IPS-20b (cell line): ENCODE measurements around the gene SNRPE.

ENCODE experiments used
- H3K27ac ChIP-seq: one replicate; pipeline ENCODE4 v1.5.1; 2013; ENCODE audit warnings: low read length
- H3K27me3 ChIP-seq: 2 replicates; pipeline ENCODE4 v1.6.1; 2013; ENCODE audit warnings: mild to moderate bottlenecking, low read length, inconsistent platforms; ENCODE audit not compliant: insufficient read depth
- H3K36me3 ChIP-seq: 2 replicates; pipeline ENCODE4 v1.6.1; 2013; ENCODE audit warnings: low read depth, mild to moderate bottlenecking, inconsistent platforms, low read length, moderate library complexity; ENCODE audit not compliant: insufficient read depth
- H3K4me1 ChIP-seq: 2 replicates; pipeline ENCODE4 v1.6.1; 2013; ENCODE audit warnings: mild to moderate bottlenecking, control low read depth, inconsistent platforms, low read length, moderate library complexity; ENCODE audit not compliant: insufficient read depth
- H3K4me3 ChIP-seq: 2 replicates; pipeline ENCODE4 v1.5.1; 2013; ENCODE audit warnings: mild to moderate bottlenecking, low read length, inconsistent platforms
- H3K9ac ChIP-seq: 2 replicates; pipeline ENCODE4 v1.6.1; 2013; ENCODE audit warnings: low read depth, mild to moderate bottlenecking, inconsistent platforms, low read length, moderate library complexity
- H3K9me3 ChIP-seq: 2 replicates; pipeline ENCODE4 v1.6.1; 2013; ENCODE audit warnings: mild to moderate bottlenecking, low read depth, low read length, inconsistent platforms; ENCODE audit not compliant: insufficient read depth

SNRPE gene

GRCh38 chr1:203914292-203914691 lies 52.9 kb downstream of the SNRPE start:
- no peak overlapping the region for H3K27ac ChIP-seq

GRCh38 chr1:203915811-203916210 lies 54.4 kb downstream of the SNRPE start:
- Histone ChIP-seq H3K4me3 (no peak overlapping the region), H3K27ac (no peak overlapping the region), H3K36me3 (no peaks in the 10 kb centered on the region), H3K4me1 (no peaks in the 10 kb centered on the region), H3K9me3 (no peaks in the 10 kb centered on the region), H3K27me3 (no peaks in the 10 kb centered on the region), H3K9ac (no peak overlapping the region)

More at GRCh38 chr1:203914292-203914691, 52.9 kb downstream of the SNRPE start:
- Histone ChIP-seq H3K4me3 (no peak overlapping the region), H3K9me3 (no peaks in the 10 kb centered on the region), H3K4me1 (no peaks in the 10 kb centered on the region), H3K36me3 (no peaks in the 10 kb centered on the region), H3K9ac (no peak overlapping the region), H3K27me3 (no peaks in the 10 kb centered on the region)

GRCh38 chr1:203916756-203917155 lies 55.4 kb downstream of the SNRPE start:
- Histone ChIP-seq H3K9me3 (no peaks in the 10 kb centered on the region), H3K4me1 (no peaks in the 10 kb centered on the region), H3K9ac (no peak overlapping the region), H3K4me3 (no peak overlapping the region), H3K36me3 (no peaks in the 10 kb centered on the region), H3K27me3 (no peaks in the 10 kb centered on the region), H3K27ac (no peak overlapping the region)
